OCI-LY1 (cell line): Measurements from ENCODE around the gene FILIP1.

Source experiments
- H2AFZ ChIP-seq: fragments of 200-600 bp; sonication (generic), shearing (Covaris generic); 2 replicates; pipeline ENCODE4 v1.6.0; 2014; ENCODE audit warnings: antibody characterized with exemption, mild to moderate bottlenecking, low read length
- H3F3A ChIP-seq: fragments of 200-600 bp; sonication (generic), shearing (Covaris generic); 2 replicates; pipeline ENCODE4 v1.6.0; 2014; ENCODE audit warnings: mild to moderate bottlenecking, antibody characterized with exemption, low read length, moderate library complexity; ENCODE audit not compliant: insufficient read depth
- H3K27ac ChIP-seq: fragments of 200-600 bp; sonication (generic); 2 replicates; pipeline ENCODE4 v1.5.1; 2014; ENCODE audit warnings: low read length, mixed run types, mild to moderate bottlenecking, low read depth; ENCODE audit not compliant: poor library complexity, severe bottlenecking
- H3K27me3 ChIP-seq: fragments of 200-600 bp; sonication (generic); 2 replicates; pipeline ENCODE4 v1.6.0; 2014; ENCODE audit warnings: antibody characterized with exemption, mild to moderate bottlenecking, low read length, moderate library complexity; ENCODE audit not compliant: insufficient read depth
- H3K36me3 ChIP-seq: fragments of 200-600 bp; sonication (generic); 2 replicates; pipeline ENCODE4 v1.6.1; 2014; ENCODE audit warnings: mild to moderate bottlenecking, antibody characterized with exemption, low read length, moderate library complexity, mixed read lengths; ENCODE audit not compliant: insufficient read depth
- H3K4me1 ChIP-seq: fragments of 200-600 bp; sonication (generic); 2 replicates; pipeline ENCODE4 v1.5.1; 2014; ENCODE audit warnings: mild to moderate bottlenecking, low read length, moderate library complexity; ENCODE audit not compliant: insufficient read depth, severe bottlenecking
- H3K4me2 ChIP-seq: fragments of 200-600 bp; sonication (generic), shearing (Covaris generic); 2 replicates; pipeline ENCODE4 v1.6.1; 2014; ENCODE audit warnings: low read length
- H3K4me3 ChIP-seq: fragments of 200-600 bp; sonication (generic); 2 replicates; pipeline ENCODE4 v1.5.1; 2014; ENCODE audit warnings: low read length, low read depth, mild to moderate bottlenecking, mixed read lengths; ENCODE audit not compliant: poor library complexity, severe bottlenecking
- H3K79me2 ChIP-seq: fragments of 200-600 bp; shearing (Covaris generic); 2 replicates; pipeline ENCODE4 v1.6.1; 2016; ENCODE audit warnings: mixed run types, low read length, mixed read lengths; ENCODE audit not compliant: insufficient read depth
- H3K9ac ChIP-seq: fragments of 200-600 bp; sonication (generic), shearing (Covaris generic); 2 replicates; pipeline ENCODE4 v1.6.1; 2014; ENCODE audit warnings: mild to moderate bottlenecking, low read length, mixed read lengths
- H3K9me2 ChIP-seq: fragments of 200-600 bp; sonication (generic), shearing (Covaris generic); 2 replicates; pipeline ENCODE4 v1.6.1; 2014; ENCODE audit warnings: low read depth, mild to moderate bottlenecking, low read length, mixed read lengths
- H3K9me3 ChIP-seq: fragments of 200-600 bp; shearing (Covaris generic); 2 replicates; pipeline ENCODE4 v1.6.1; 2014; ENCODE audit warnings: low read length, mixed read lengths
- H4K20me1 ChIP-seq: fragments of 200-600 bp; sonication (generic), shearing (Covaris generic); 2 replicates; pipeline ENCODE4 v1.6.0; 2016; ENCODE audit warnings: mild to moderate bottlenecking, low read length; ENCODE audit not compliant: insufficient read depth
- CTCF ChIP-seq: fragments of 200-600 bp; sonication (generic), shearing (Covaris generic); IDR thresholded peaks from 2 replicates; pipeline ENCODE4 v1.5.1; 2017; ENCODE audit warnings: mild to moderate bottlenecking, antibody characterized with exemption, low read length, moderate library complexity, mixed read lengths
- EZH2 ChIP-seq: fragments of 200-600 bp; sonication (generic), shearing (Covaris generic); IDR thresholded peaks from 2 replicates; pipeline ENCODE4 v1.8.0; 2017; ENCODE audit warnings: borderline replicate concordance, mixed run types, mild to moderate bottlenecking, antibody characterized with exemption, low read length, moderate library complexity, mixed read lengths

FILIP1 gene

GRCh38 chr6:75498862-75499261, 5.3 kb upstream of the FILIP1 start:
- no peaks in the 10 kb centered on the region for H3K9me3 ChIP-seq
- H3F3A ChIP-seq = no peaks in the 10 kb centered on the region

DNA sequence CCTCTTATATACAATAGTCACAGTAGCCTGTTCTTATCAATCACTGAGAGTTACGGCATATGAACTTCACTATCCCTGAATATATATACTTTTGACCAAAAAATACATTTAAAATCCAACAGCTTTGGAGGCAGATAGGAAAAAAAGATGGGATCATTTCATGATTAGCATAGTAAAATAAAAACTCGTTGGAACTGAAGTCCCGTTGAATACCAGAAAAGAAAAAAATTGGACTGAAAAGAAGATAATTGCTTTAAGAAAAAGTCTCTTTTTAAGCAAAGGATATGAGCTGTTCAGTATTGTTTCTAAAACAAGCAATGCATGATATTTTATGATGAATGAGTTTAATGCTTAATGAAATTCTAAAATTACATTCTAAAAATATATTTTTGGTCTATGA, 4.4 kb upstream of the FILIP1 start:
- no peaks in the 10 kb centered on the region for H3K4me1 ChIP-seq
- H3K4me2 ChIP-seq = no peak overlapping the region
- H2AFZ ChIP-seq = no peak overlapping the region
- no peaks in the 10 kb centered on the region for H4K20me1 ChIP-seq
- H3K4me3 ChIP-seq = no peak overlapping the region
- H3F3A ChIP-seq = no peaks in the 10 kb centered on the region
- no peaks in the 10 kb centered on the region for H3K9me3 ChIP-seq
- no peak overlapping the region for H3K27ac ChIP-seq
- TF ChIP-seq EZH2 (no peak), CTCF (no peak)
- no peak overlapping the region for H3K9ac ChIP-seq
- H3K79me2 ChIP-seq = no peaks in the 10 kb centered on the region
- H3K9me2 ChIP-seq = no peaks in the 10 kb centered on the region
- no peaks in the 10 kb centered on the region for H3K27me3 ChIP-seq
- no peaks in the 10 kb centered on the region for H3K36me3 ChIP-seq

More at GRCh38 chr6:75498862-75499261, 5.3 kb upstream of the FILIP1 start:
- Histone ChIP-seq H3K36me3 (no peaks in the 10 kb centered on the region), H3K27ac (no peak overlapping the region), H3K4me2 (no peak overlapping the region), H3K79me2 (no peaks in the 10 kb centered on the region), H3K4me1 (no peaks in the 10 kb centered on the region), H3K9ac (no peak overlapping the region), H4K20me1 (no peaks in the 10 kb centered on the region), H3K4me3 (no peak overlapping the region), H3K27me3 (no peaks in the 10 kb centered on the region), H3K9me2 (no peaks in the 10 kb centered on the region), H2AFZ (no peak overlapping the region)
- TF ChIP-seq EZH2 = no peak
- no peak for TF ChIP-seq CTCF

DNA sequence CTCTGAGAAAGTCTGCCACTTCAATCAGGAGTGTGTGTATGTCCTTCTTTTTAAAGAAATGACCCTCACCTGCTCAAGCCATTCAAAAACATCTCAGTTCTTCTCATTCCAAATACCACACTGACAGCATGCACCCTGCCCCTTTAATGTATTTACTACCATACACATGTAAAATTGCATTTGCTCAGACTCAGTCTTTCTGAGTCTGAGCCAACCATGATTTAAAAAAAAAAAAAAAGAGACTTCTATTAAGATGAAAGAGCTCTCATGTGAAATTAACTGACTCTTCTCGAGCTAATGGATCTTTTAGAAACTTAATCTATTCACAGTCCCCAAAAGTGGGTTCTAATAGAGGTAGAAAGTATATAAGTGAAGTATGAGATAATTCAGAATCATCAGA, 1.4 kb upstream of the FILIP1 start:
- H3K79me2 ChIP-seq = no peaks in the 10 kb centered on the region
- no peaks in the 10 kb centered on the region for H3K36me3 ChIP-seq
- H2AFZ ChIP-seq = no peak overlapping the region
- H3K9me3 ChIP-seq = no peaks in the 10 kb centered on the region
- TF ChIP-seq CTCF (no peak), EZH2 (no peak)
- no peak overlapping the region for H3K9ac ChIP-seq
- no peak overlapping the region for H3K4me2 ChIP-seq
- H3F3A ChIP-seq = no peaks in the 10 kb centered on the region
- no peaks in the 10 kb centered on the region for H3K4me1 ChIP-seq
- H4K20me1 ChIP-seq = no peaks in the 10 kb centered on the region
- no peak overlapping the region for H3K27ac ChIP-seq
- no peaks in the 10 kb centered on the region for H3K9me2 ChIP-seq
- no peaks in the 10 kb centered on the region for H3K27me3 ChIP-seq
- H3K4me3 ChIP-seq = no peak overlapping the region
